Panc1 (cell line): ENCODE results near the gene JAK2. TPM values are rescaled to one million over a fixed set of nuclear protein-coding genes. Genes with fewer than 3 reads are reported as not detected.

Source experiments
- ATAC-seq: fragments of 200-7000 bp; cut with Tn5 transposase; 2 replicates; pipeline ENCODE4 v1.9.1; 2020; ENCODE audit warnings: mild to moderate bottlenecking, moderate library complexity
- BruUV-seq: library from RNA; stranded (reverse); fragments of 400-500 nt; replicated peaks from 2 replicates; lab custom pipeline; 2021; lab: Mats Ljungman, UMichigan
- CTCF ChIA-PET: fragments of 300-600 bp; sonication (Branson Sonifier 250); formaldehyde crosslinking; loops from one replicate; lab custom pipeline; 2022; ENCODE audit warnings: antibody characterized with exemption; lab: Charles Lee
- POLR2A ChIA-PET: fragments of 300-600 bp; sonication (Branson Sonifier 250); formaldehyde crosslinking; loops from one replicate; lab custom pipeline; 2022; ENCODE audit warnings: antibody characterized with exemption; lab: Charles Lee
- DNase-seq: peaks from one replicate; pipeline ENCODE4 v3.0.0-alpha.2; 2010; ENCODE audit warnings: low read depth, low spot score
- H3K27ac ChIP-seq: 2 replicates; pipeline ENCODE4 v1.5.1; 2011; ENCODE audit warnings: mild to moderate bottlenecking, low read length, inconsistent platforms
- H3K27me3 ChIP-seq: fragments of 200-500 bp; sonication (Bioruptor generic); 2 replicates; pipeline ENCODE4 v1.6.0; 2014; ENCODE audit warnings: low read length, inconsistent platforms; ENCODE audit not compliant: control insufficient read depth, insufficient read depth
- H3K36me3 ChIP-seq: fragments of 200-500 bp; sonication (Bioruptor generic); 2 replicates; pipeline ENCODE4 v1.5.1; 2014; ENCODE audit warnings: inconsistent platforms, mild to moderate bottlenecking, low read length, moderate library complexity; ENCODE audit not compliant: control insufficient read depth, insufficient read depth
- H3K4me1 ChIP-seq: 2 replicates; pipeline ENCODE4 v1.5.1; 2011; ENCODE audit warnings: inconsistent platforms, mild to moderate bottlenecking, low read length, moderate library complexity; ENCODE audit not compliant: control insufficient read depth, insufficient read depth
- H3K4me3 ChIP-seq, 2 experiments: 2 replicates each; pipeline ENCODE4 v1.5.1; 2011 to 2012; ENCODE audit warnings: low read depth in 2 of 2, low read length in 2 of 2, mild to moderate bottlenecking in 2 of 2, inconsistent platforms in 1 of 2, moderate library complexity in 1 of 2
- H3K9me3 ChIP-seq: fragments of 200-500 bp; sonication (Bioruptor generic); 2 replicates; pipeline ENCODE4 v1.5.1; 2014; ENCODE audit warnings: low read depth, mild to moderate bottlenecking, inconsistent platforms, low read length, moderate library complexity; ENCODE audit not compliant: control insufficient read depth, insufficient read depth
- TCF7L2 ChIP-seq: IDR thresholded peaks from 2 replicates; pipeline ENCODE4 v1.6.1; 2011; ENCODE audit warnings: mild to moderate bottlenecking, low read depth, low read length, inconsistent platforms
- in situ Hi-C: cut with HindIII; loops from 2 replicates; pipeline ENCODE4 v1.10.0; 2016; ENCODE audit warnings: low sequenced_read_pairs, low pct_unique_long_range_greater_than_20kb
- intact Hi-C: fragments of 100-400 bp; cut with micrococcal nuclease; formaldehyde crosslinking; loops from one replicate; pipeline ENCODE4 v1.10.0; 2022; ENCODE audit not compliant: unreplicated experiment
- total RNA-seq: library from RNA; stranded (reverse); gene quantifications from one replicate; pipeline ENCODE4 v1.2.1, GENCODE V29; 2021; ENCODE audit not compliant: unreplicated experiment
- TF ChIP-seq, protein P1 (sequence below), 2 experiments: IDR thresholded peaks; 2 replicates each; pipeline ENCODE4 v1.6.1; 2011 to 2012; ENCODE audit warnings: low read depth in 2 of 2, control low read depth in 1 of 2, low read length in 1 of 2, mild to moderate bottlenecking in 1 of 2, moderate library complexity in 1 of 2; ENCODE audit not compliant: insufficient read depth in 1 of 2
- TF ChIP-seq, protein P2 (sequence below): fragments of 450-650 bp; IDR thresholded peaks from 2 replicates; pipeline ENCODE4 v1.5.1; 2017; ENCODE audit warnings: mild to moderate bottlenecking

The JAK2 gene
- total RNA-seq, 1 experiment from 2014 or later: 2.3 TPM

DNA sequence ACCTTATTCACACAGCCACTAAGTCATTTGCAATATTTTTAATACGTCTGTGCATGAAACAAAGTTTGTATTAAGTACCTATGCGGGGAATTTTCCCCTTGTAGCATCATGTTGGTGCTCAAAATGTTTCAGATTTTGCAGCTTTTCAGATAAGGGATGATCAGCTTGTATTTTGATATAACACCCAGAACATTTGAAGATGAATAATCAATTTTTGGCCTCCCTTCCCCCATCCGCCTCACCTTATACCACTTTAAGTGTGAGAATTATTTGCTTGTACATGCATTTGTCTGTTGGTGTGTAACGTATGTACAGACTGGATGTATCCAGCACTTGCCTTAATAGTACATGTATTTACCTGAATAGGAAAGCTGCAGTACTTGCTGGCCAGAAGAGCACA, 1.7 kb downstream of the JAK2 start:
- H3K4me1 ChIP-seq: peaks cover 3% of the 10 kb centered on the region; the same call in 1 of the 2 replicates
- intact Hi-C loops (loop anchor here (5.0 kb wide), 1 partner anchor 224 kb away; no protein-coding TSS in a partner anchor), in situ Hi-C loops (no loop called here)
- ChIA-PET CTCF (no interaction called here), POLR2A (no interaction called here)
- no peak for DNase-seq
- TF ChIP-seq, protein P1, sequence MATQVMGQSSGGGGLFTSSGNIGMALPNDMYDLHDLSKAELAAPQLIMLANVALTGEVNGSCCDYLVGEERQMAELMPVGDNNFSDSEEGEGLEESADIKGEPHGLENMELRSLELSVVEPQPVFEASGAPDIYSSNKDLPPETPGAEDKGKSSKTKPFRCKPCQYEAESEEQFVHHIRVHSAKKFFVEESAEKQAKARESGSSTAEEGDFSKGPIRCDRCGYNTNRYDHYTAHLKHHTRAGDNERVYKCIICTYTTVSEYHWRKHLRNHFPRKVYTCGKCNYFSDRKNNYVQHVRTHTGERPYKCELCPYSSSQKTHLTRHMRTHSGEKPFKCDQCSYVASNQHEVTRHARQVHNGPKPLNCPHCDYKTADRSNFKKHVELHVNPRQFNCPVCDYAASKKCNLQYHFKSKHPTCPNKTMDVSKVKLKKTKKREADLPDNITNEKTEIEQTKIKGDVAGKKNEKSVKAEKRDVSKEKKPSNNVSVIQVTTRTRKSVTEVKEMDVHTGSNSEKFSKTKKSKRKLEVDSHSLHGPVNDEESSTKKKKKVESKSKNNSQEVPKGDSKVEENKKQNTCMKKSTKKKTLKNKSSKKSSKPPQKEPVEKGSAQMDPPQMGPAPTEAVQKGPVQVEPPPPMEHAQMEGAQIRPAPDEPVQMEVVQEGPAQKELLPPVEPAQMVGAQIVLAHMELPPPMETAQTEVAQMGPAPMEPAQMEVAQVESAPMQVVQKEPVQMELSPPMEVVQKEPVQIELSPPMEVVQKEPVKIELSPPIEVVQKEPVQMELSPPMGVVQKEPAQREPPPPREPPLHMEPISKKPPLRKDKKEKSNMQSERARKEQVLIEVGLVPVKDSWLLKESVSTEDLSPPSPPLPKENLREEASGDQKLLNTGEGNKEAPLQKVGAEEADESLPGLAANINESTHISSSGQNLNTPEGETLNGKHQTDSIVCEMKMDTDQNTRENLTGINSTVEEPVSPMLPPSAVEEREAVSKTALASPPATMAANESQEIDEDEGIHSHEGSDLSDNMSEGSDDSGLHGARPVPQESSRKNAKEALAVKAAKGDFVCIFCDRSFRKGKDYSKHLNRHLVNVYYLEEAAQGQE (IDR thresholded peaks at IDR 0.05; ENCODE audit: insufficient read depth in 1 of 2, low read depth in 2 of 2, low read length in 1 of 2): no peak
- TF ChIP-seq TCF7L2: no peak
- H3K27ac ChIP-seq: no peak overlapping the region
- H3K27me3 ChIP-seq: no peaks in the 10 kb centered on the region
- ATAC-seq: no peak
- no peaks in the 10 kb centered on the region for H3K9me3 ChIP-seq
- H3K36me3 ChIP-seq: no peaks in the 10 kb centered on the region; the same call in 1 of the 2 replicates
- peak overlapping the region; percentile 57 to 60; a peak in 3 of 4 replicates for H3K4me3 ChIP-seq
- no TSS peak for BruUV-seq

DNA sequence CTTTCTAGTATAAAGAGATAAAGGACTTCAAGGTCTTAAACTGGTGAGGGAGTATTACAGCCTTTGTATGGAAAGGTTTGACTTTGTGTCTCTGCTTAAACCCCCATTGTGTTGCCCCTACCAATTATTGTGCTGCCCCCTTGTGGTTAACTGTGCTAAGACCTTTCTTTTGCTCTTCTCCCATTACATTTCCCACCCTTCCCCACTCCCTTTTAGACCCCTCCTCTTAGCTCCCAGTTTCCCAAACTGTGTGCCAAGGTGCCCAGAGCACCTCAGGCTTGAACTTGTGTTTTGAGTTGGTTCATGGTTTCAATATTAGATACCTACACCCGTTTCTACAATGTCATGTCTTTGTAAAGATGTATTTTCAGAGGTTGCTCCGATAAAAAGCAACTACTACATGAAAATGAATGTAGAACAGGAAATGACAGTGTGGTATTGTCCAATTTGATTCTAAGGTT, 2.9 kb downstream of the JAK2 start:
- POLR2A ChIA-PET: no interaction called here
- TF ChIP-seq TCF7L2: no peak
- TF ChIP-seq, protein P2, sequence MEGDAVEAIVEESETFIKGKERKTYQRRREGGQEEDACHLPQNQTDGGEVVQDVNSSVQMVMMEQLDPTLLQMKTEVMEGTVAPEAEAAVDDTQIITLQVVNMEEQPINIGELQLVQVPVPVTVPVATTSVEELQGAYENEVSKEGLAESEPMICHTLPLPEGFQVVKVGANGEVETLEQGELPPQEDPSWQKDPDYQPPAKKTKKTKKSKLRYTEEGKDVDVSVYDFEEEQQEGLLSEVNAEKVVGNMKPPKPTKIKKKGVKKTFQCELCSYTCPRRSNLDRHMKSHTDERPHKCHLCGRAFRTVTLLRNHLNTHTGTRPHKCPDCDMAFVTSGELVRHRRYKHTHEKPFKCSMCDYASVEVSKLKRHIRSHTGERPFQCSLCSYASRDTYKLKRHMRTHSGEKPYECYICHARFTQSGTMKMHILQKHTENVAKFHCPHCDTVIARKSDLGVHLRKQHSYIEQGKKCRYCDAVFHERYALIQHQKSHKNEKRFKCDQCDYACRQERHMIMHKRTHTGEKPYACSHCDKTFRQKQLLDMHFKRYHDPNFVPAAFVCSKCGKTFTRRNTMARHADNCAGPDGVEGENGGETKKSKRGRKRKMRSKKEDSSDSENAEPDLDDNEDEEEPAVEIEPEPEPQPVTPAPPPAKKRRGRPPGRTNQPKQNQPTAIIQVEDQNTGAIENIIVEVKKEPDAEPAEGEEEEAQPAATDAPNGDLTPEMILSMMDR: peak; percentile 63
- TF ChIP-seq, protein P1 (IDR thresholded peaks at IDR 0.05; ENCODE audit: insufficient read depth in 1 of 2, low read depth in 2 of 2, low read length in 1 of 2): no peak
- intact Hi-C loops (loop anchor here (5.0 kb wide), 1 partner anchor 226 kb away; no protein-coding TSS in a partner anchor), in situ Hi-C loops (no loop called here)
- H3K27me3 ChIP-seq: no peaks in the 10 kb centered on the region
- H3K27ac ChIP-seq: no peak overlapping the region
- CTCF ChIA-PET: interaction anchor here (0.6 kb wide), 1 partner anchor 476 kb away, joined by 6 read pairs; no protein-coding TSS in a partner anchor
- H3K9me3 ChIP-seq: no peaks in the 10 kb centered on the region
- ATAC-seq: no peak
- H3K4me1 ChIP-seq: peaks cover 3% of the 10 kb centered on the region; the same call in 1 of the 2 replicates
- DNase-seq: peak; percentile 35
- H3K36me3 ChIP-seq: no peaks in the 10 kb centered on the region; the same call in 1 of the 2 replicates
- BruUV-seq: no TSS peak
- H3K4me3 ChIP-seq: no peak overlapping the region
